ENCODE results near the gene PPP1R11. TPM values are rescaled to one million over a fixed set of nuclear protein-coding genes. Genes with fewer than 3 reads are reported as not detected.
"Not testable (repeated sequence)": the region's sequence is repeated elsewhere in the genome, so short reads cannot be mapped to it uniquely, and the experiment has no call there.

The PPP1R11 gene
- total RNA-seq, 1 donor, result 23.7 TPM

GRCh38 chr6:30113841-30114240 lies 46.8 kb downstream of the PPP1R11 start:
- TF ChIP-seq, protein P1, sequence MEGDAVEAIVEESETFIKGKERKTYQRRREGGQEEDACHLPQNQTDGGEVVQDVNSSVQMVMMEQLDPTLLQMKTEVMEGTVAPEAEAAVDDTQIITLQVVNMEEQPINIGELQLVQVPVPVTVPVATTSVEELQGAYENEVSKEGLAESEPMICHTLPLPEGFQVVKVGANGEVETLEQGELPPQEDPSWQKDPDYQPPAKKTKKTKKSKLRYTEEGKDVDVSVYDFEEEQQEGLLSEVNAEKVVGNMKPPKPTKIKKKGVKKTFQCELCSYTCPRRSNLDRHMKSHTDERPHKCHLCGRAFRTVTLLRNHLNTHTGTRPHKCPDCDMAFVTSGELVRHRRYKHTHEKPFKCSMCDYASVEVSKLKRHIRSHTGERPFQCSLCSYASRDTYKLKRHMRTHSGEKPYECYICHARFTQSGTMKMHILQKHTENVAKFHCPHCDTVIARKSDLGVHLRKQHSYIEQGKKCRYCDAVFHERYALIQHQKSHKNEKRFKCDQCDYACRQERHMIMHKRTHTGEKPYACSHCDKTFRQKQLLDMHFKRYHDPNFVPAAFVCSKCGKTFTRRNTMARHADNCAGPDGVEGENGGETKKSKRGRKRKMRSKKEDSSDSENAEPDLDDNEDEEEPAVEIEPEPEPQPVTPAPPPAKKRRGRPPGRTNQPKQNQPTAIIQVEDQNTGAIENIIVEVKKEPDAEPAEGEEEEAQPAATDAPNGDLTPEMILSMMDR (IDR thresholded peaks at IDR 0.05; ENCODE audit: insufficient read depth, low read depth, low read length), result no peak
- DNase-seq (ENCODE audit: low read depth), result no peak
- no peak overlapping the region for H3K4me3 ChIP-seq (ENCODE audit: low read depth, low read length)

GRCh38 chr6:30116724-30117123 lies 49.7 kb downstream of the PPP1R11 start:
- H3K4me3 ChIP-seq (ENCODE audit: low read depth, low read length), result no peak overlapping the region
- no peak for DNase-seq (ENCODE audit: low read depth)
- TF ChIP-seq, protein P1 (IDR thresholded peaks at IDR 0.05; ENCODE audit: insufficient read depth, low read depth, low read length), result no peak

- not testable (repeated sequence) for DNase-seq (ENCODE audit: low read depth); H3K4me3 ChIP-seq (ENCODE audit: low read depth, low read length)
Measured at GRCh38 chr6:30118691-30119090, 51.7 kb downstream of the PPP1R11 start.

Small RNA genes within 50 kb of the gene (small RNA-seq; reads per million reads assigned to genes)
- gene RF02218 (not detected), gene RF02219 (not detected), gene RF02220 (not detected)

Other genes starting within 250 kb of the PPP1R11 start
- gene HLA-G, start 239.4 kb upstream of the PPP1R11 start, total RNA-seq, result not detected in 2 replicates
- gene HLA-A, start 124.7 kb upstream of the PPP1R11 start, total RNA-seq, result 325 and 421 TPM in 2 replicates
- gene POLR1H, start 5.9 kb upstream of the PPP1R11 start, total RNA-seq, result 20.0 and 20.3 TPM in 2 replicates
- gene RNF39, start 8.6 kb downstream of the PPP1R11 start, total RNA-seq, result not detected in 2 replicates
- gene TRIM31, start 45.9 kb downstream of the PPP1R11 start, total RNA-seq, result not detected in 2 replicates
- not detected in 2 replicates for gene TRIM40, start 68.9 kb downstream of the PPP1R11 start, total RNA-seq
- gene TRIM10, start 94.0 kb downstream of the PPP1R11 start, total RNA-seq, result not detected in 2 replicates
- gene TRIM15, start 96.3 kb downstream of the PPP1R11 start, total RNA-seq, result not detected in 2 replicates
- gene TRIM26, start 146.2 kb downstream of the PPP1R11 start, total RNA-seq, result 20.9 and 21.2 TPM in 2 replicates

Data from fibroblast of villous mesenchyme (primary cell).